IPS-18c (cell line): ENCODE data around the gene DHX36.

Experiments used
- H3K4me3 ChIP-seq: 2 replicates; pipeline ENCODE4 v1.7.0; 2013; ENCODE audit warnings: low read depth, mild to moderate bottlenecking, low read length, moderate library complexity; ENCODE audit not compliant: insufficient read depth
- H3K9me3 ChIP-seq: one replicate; pipeline ENCODE4 v1.6.1; 2013; ENCODE audit warnings: mild to moderate bottlenecking, low read length, moderate library complexity; ENCODE audit not compliant: control insufficient read depth, insufficient read depth

Gene DHX36

GRCh38 chr3:154304116-154304786 lies 20.0 kb downstream of the DHX36 start:
- H3K4me3 ChIP-seq: no peak overlapping the region
- H3K9me3 ChIP-seq: no peaks in the 10 kb centered on the region

- no peaks in the 10 kb centered on the region for H3K9me3 ChIP-seq
These were observed 22.7 kb downstream of the DHX36 start for GRCh38 chr3:154301561-154301960.

GRCh38 chr3:154294016-154294415 lies 30.3 kb downstream of the DHX36 start:
- Histone ChIP-seq H3K4me3 (no peak overlapping the region), H3K9me3 (no peaks in the 10 kb centered on the region)

More at GRCh38 chr3:154301561-154301960, 22.7 kb downstream of the DHX36 start:
- H3K4me3 ChIP-seq: no peak overlapping the region

GRCh38 chr3:154290187-154290586 lies 34.1 kb downstream of the DHX36 start:
- H3K4me3 ChIP-seq: no peak overlapping the region

GRCh38 chr3:154285221-154285620 lies 39.1 kb downstream of the DHX36 start:
- no peaks in the 10 kb centered on the region for H3K9me3 ChIP-seq
- no peak overlapping the region for H3K4me3 ChIP-seq

More at GRCh38 chr3:154290187-154290586, 34.1 kb downstream of the DHX36 start:
- H3K9me3 ChIP-seq: no peaks in the 10 kb centered on the region

- H3K4me3 ChIP-seq: no peak overlapping the region
These were observed 44.1 kb downstream of the DHX36 start for GRCh38 chr3:154280161-154280560.

GRCh38 chr3:154275965-154276364 lies 48.3 kb downstream of the DHX36 start:
- Histone ChIP-seq H3K9me3 (no peaks in the 10 kb centered on the region), H3K4me3 (no peak overlapping the region)

More at GRCh38 chr3:154280161-154280560, 44.1 kb downstream of the DHX36 start:
- H3K9me3 ChIP-seq: no peaks in the 10 kb centered on the region

- no peaks in the 10 kb centered on the region for H3K9me3 ChIP-seq
- no peak overlapping the region for H3K4me3 ChIP-seq
These were observed 49.0 kb downstream of the DHX36 start for GRCh38 chr3:154275292-154275691.

- Histone ChIP-seq H3K9me3 (no peaks in the 10 kb centered on the region), H3K4me3 (no peak overlapping the region)
These were observed 49.9 kb downstream of the DHX36 start for GRCh38 chr3:154274348-154274747.

- no peak overlapping the region for H3K4me3 ChIP-seq
- H3K9me3 ChIP-seq: no peaks in the 10 kb centered on the region
These were observed 50.9 kb downstream of the DHX36 start for GRCh38 chr3:154273381-154273780.

GRCh38 chr3:154254527-154254926 lies 69.8 kb downstream of the DHX36 start:
- no peak overlapping the region for H3K4me3 ChIP-seq
- no peaks in the 10 kb centered on the region for H3K9me3 ChIP-seq

- H3K4me3 ChIP-seq: no peak overlapping the region
- H3K9me3 ChIP-seq: no peaks in the 10 kb centered on the region
These were observed 71.3 kb downstream of the DHX36 start for GRCh38 chr3:154252759-154253638.

GRCh38 chr3:154251610-154252009 lies 72.7 kb downstream of the DHX36 start:
- Histone ChIP-seq H3K9me3 (no peaks in the 10 kb centered on the region), H3K4me3 (no peak overlapping the region)

GRCh38 chr3:154250291-154250690 lies 74.0 kb downstream of the DHX36 start:
- Histone ChIP-seq H3K4me3 (no peak overlapping the region), H3K9me3 (no peaks in the 10 kb centered on the region)

- Histone ChIP-seq H3K9me3 (no peaks in the 10 kb centered on the region), H3K4me3 (no peak overlapping the region)
These were observed 76.4 kb downstream of the DHX36 start for GRCh38 chr3:154247806-154248415.

GRCh38 chr3:154244644-154245043 lies 79.6 kb downstream of the DHX36 start:
- Histone ChIP-seq H3K4me3 (no peak overlapping the region), H3K9me3 (no peaks in the 10 kb centered on the region)

- H3K4me3 ChIP-seq: no peak overlapping the region
- H3K9me3 ChIP-seq: no peaks in the 10 kb centered on the region
These were observed 80.9 kb downstream of the DHX36 start for GRCh38 chr3:154243353-154243752.

- H3K9me3 ChIP-seq: no peaks in the 10 kb centered on the region
- H3K4me3 ChIP-seq: no peak overlapping the region
These were observed 81.5 kb downstream of the DHX36 start for GRCh38 chr3:154242766-154243165.
